RCC 7860 (cell line): ENCODE results near the gene ZNF335.
A peak's percentile ranks its signal among the peaks of the same experiment; 100 is the strongest.
"Not testable (repeated sequence)": the region's sequence is repeated elsewhere in the genome, so short reads cannot be mapped to it uniquely, and the experiment has no call there.

Experiments used
- DNase-seq: peaks from one replicate; pipeline ENCODE4 v3.0.0-alpha.2; 2015; ENCODE audit warnings: low spot score
- FAIRE-seq: peaks from 2 replicates; lab custom pipeline; 2012; peaks lifted over from hg19 to GRCh38; lab: Jason Lieb, UNC

The ZNF335 gene

GRCh38 chr20:45957021-45957941 is 14.7 kb downstream of the ZNF335 start:
- FAIRE-seq (no peak), DNase-seq (no peak)

GRCh38 chr20:45956326-45956725 is 15.7 kb downstream of the ZNF335 start:
- FAIRE-seq, DNase-seq: not testable (repeated sequence)

GRCh38 chr20:45953672-45954071 is 18.3 kb downstream of the ZNF335 start:
- FAIRE-seq (no peak), DNase-seq (no peak)

- no peak for DNase-seq
- FAIRE-seq: no peak
Observed at GRCh38 chr20:45952861-45953260, 19.1 kb downstream of the ZNF335 start.

GRCh38 chr20:45951925-45952834 is 19.8 kb downstream of the ZNF335 start:
- DNase-seq: peak; percentile 13
- FAIRE-seq: no peak

- no peak for DNase-seq
- no peak for FAIRE-seq
Observed at GRCh38 chr20:45950330-45950646, 21.7 kb downstream of the ZNF335 start.

- DNase-seq (no peak), FAIRE-seq (no peak)
Observed at GRCh38 chr20:45949542-45950329, 22.3 kb downstream of the ZNF335 start.

GRCh38 chr20:45948742-45949541 is 23.1 kb downstream of the ZNF335 start:
- DNase-seq (no peak), FAIRE-seq (no peak)

GRCh38 chr20:45948261-45948733 is 23.7 kb downstream of the ZNF335 start:
- DNase-seq: no peak
- no peak for FAIRE-seq

- FAIRE-seq (no peak), DNase-seq (no peak)
Observed at GRCh38 chr20:45947110-45947866, 24.7 kb downstream of the ZNF335 start.

GRCh38 chr20:45946149-45946970 is 25.6 kb downstream of the ZNF335 start:
- FAIRE-seq: no peak

GRCh38 chr20:45945678-45946148 is 26.3 kb downstream of the ZNF335 start:
- DNase-seq: peak; percentile 84

More at GRCh38 chr20:45946149-45946970, 25.6 kb downstream of the ZNF335 start:
- peak; percentile 62 for DNase-seq

GRCh38 chr20:45944965-45945677 is 26.9 kb downstream of the ZNF335 start:
- FAIRE-seq: no peak
- no peak for DNase-seq

More at GRCh38 chr20:45945678-45946148, 26.3 kb downstream of the ZNF335 start:
- no peak for FAIRE-seq

GRCh38 chr20:45944151-45944964 is 27.6 kb downstream of the ZNF335 start:
- peak; percentile 65 for FAIRE-seq

GRCh38 chr20:45943613-45944012 is 28.4 kb downstream of the ZNF335 start:
- FAIRE-seq (no peak), DNase-seq (no peak)

More at GRCh38 chr20:45944151-45944964, 27.6 kb downstream of the ZNF335 start:
- DNase-seq: peak; percentile 81

- DNase-seq (no peak), FAIRE-seq (no peak)
Observed at GRCh38 chr20:45940469-45940868, 31.5 kb downstream of the ZNF335 start.

GRCh38 chr20:45940053-45940452 is 31.9 kb downstream of the ZNF335 start:
- DNase-seq (no peak), FAIRE-seq (no peak)
